H1 (cell line): Measurements from ENCODE around the gene MALT1. TPM values are rescaled to one million over a fixed set of nuclear protein-coding genes. Genes with fewer than 3 reads are reported as not detected.

Source experiments
- CHD7 ChIP-seq: fragments of 300-600 bp; sonication (generic); IDR thresholded peaks from 2 replicates; pipeline ENCODE4 v1.7.1; 2012; ENCODE audit warnings: low read length, moderate library complexity, mild to moderate bottlenecking, inconsistent platforms; ENCODE audit not compliant: insufficient replicate concordance
- TCF12 ChIP-seq: IDR thresholded peaks from 2 replicates; pipeline ENCODE4 v1.6.1; 2011; ENCODE audit warnings: low read depth, mild to moderate bottlenecking, low read length
- polyA plus RNA-seq, 7 experiments: library from polyadenylated mRNA; depleted of rRNA in 3 of 7; stranded (reverse) in 5 of 7; unstranded in 2 of 7; fragments of >200 nt in 5 of 7; fragments of 200-250 nt in 2 of 7; gene quantifications; 1 replicate in 5 of 7; 2 replicates in 1 of 7; 4 replicates in 1 of 7; pipeline versions ENCODE4 v1.2.1 to v1.2.3, GENCODE V29; 2011 to 2013; ENCODE audit warnings: missing spikeins in 2 of 7, mixed read lengths in 2 of 7
- total RNA-seq: library from RNA; stranded (reverse); fragmentation: NEBNext Ultra II Directional; extraction: Animal tissue kit (Norgen Biotek cat#: 25700); gene quantifications from 2 replicates; pipeline ENCODE4 v1.2.1, GENCODE V29; 2021

The MALT1 gene
- total and polyA plus RNA-seq, 2 of the 8 experiments (the other 6 are each of a cell fraction or from before 2014, with no cell fraction given), result 10.7 to 25.9 TPM

GRCh38 chr18:58698701-58699193, 27.5 kb downstream of the MALT1 start (continued):
- TF ChIP-seq CHD7 (no peak), TCF12 (no peak)
